GM12874 (cell line): ENCODE data around the gene GATA2.

Experiments used
- CTCF ChIP-seq: IDR thresholded peaks from 2 replicates; pipeline ENCODE4 v1.5.1; 2011; ENCODE audit warnings: low read depth, mild to moderate bottlenecking, control low read depth, low read length, moderate library complexity; ENCODE audit not compliant: insufficient read depth

GATA2 gene

GRCh38 chr3:128505771-128506170, 12.8 kb upstream of the GATA2 start:
- no peak for TF ChIP-seq CTCF

- no peak for TF ChIP-seq CTCF
These were observed 12.1 kb upstream of the GATA2 start for GRCh38 chr3:128504963-128505730.

- no peak for TF ChIP-seq CTCF
These were observed 11.5 kb upstream of the GATA2 start for GRCh38 chr3:128504533-128504915.

- no peak for TF ChIP-seq CTCF
These were observed 10.9 kb upstream of the GATA2 start for GRCh38 chr3:128503751-128504532.

- no peak for TF ChIP-seq CTCF
These were observed 10.2 kb upstream of the GATA2 start for GRCh38 chr3:128503164-128503651.

- no peak for TF ChIP-seq CTCF
These were observed 9.7 kb upstream of the GATA2 start for GRCh38 chr3:128502712-128503111.

- no peak for TF ChIP-seq CTCF
These were observed 8.4 kb upstream of the GATA2 start for GRCh38 chr3:128501431-128501830.
